IMR-90 (cell line): ENCODE results near the gene HNRNPA3. TPM values are rescaled to one million over a fixed set of nuclear protein-coding genes. Genes with fewer than 3 reads are reported as not detected.
"Not testable (repeated sequence)": the region's sequence is repeated elsewhere in the genome, so short reads cannot be mapped to it uniquely, and the experiment has no call there.

Source experiments
- ATAC-seq: fragments of 200-7000 bp; cut with Tn5 transposase; 2 replicates; pipeline ENCODE4 v1.9.1; 2020; ENCODE audit warnings: low read depth, mild to moderate bottlenecking, moderate library complexity
- BruUV-seq: library from RNA; stranded (reverse); fragments of 400-500 nt; replicated peaks from 2 replicates; lab custom pipeline; 2021; lab: Mats Ljungman, UMichigan
- CTCF ChIA-PET: fragments of 300-600 bp; formaldehyde crosslinking; extraction: SDS; loops from one replicate; lab custom pipeline; 2021; ENCODE audit warnings: antibody characterized with exemption; lab: Yijun Ruan, JAX
- POLR2A ChIA-PET: fragments of 300-600 bp; sonication (Branson Sonifier 250); formaldehyde crosslinking; loops from one replicate; lab custom pipeline; 2022; ENCODE audit warnings: antibody characterized with exemption; ENCODE audit not compliant: unreplicated experiment; lab: Charles Lee
- DNase-seq: peaks from one replicate; pipeline ENCODE4 v3.0.0; 2013
- H2AFZ ChIP-seq: replicated peaks from 2 replicates; pipeline ENCODE3; 2013; ENCODE audit warnings: low read length, mild to moderate bottlenecking; ENCODE audit not compliant: poor library complexity
- H2AK5ac ChIP-seq: 2 replicates; pipeline ENCODE4 v1.6.1; 2013; ENCODE audit warnings: low read depth, low read length, inconsistent platforms
- H2AK9ac ChIP-seq: replicated peaks from 2 replicates; pipeline ENCODE3; 2013; ENCODE audit warnings: mild to moderate bottlenecking, low read depth, low read length, moderate library complexity; ENCODE audit not compliant: poor library complexity
- H2BK120ac ChIP-seq: 2 replicates; pipeline ENCODE4 v1.6.1; 2013; ENCODE audit warnings: low read depth, low read length, inconsistent platforms
- H2BK15ac ChIP-seq: 3 replicates; pipeline ENCODE4 v1.6.1; 2013; ENCODE audit warnings: low read depth, low read length, inconsistent platforms
- H2BK20ac ChIP-seq: 2 replicates; pipeline ENCODE4 v1.6.1; 2013; ENCODE audit warnings: low read depth, mild to moderate bottlenecking, inconsistent platforms, low read length, moderate library complexity
- H2BK5ac ChIP-seq: 2 replicates; pipeline ENCODE4 v1.6.1; 2013; ENCODE audit warnings: mild to moderate bottlenecking, low read depth, low read length, inconsistent platforms; ENCODE audit not compliant: poor library complexity, severe bottlenecking
- H3K14ac ChIP-seq: replicated peaks from 2 replicates; pipeline ENCODE4 v1.6.1; 2013; ENCODE audit warnings: low read depth, low read length, inconsistent platforms
- H3K18ac ChIP-seq: 2 replicates; pipeline ENCODE4 v1.6.1; 2013; ENCODE audit warnings: low read depth, low read length, control low read depth
- H3K23ac ChIP-seq: 2 replicates; pipeline ENCODE4 v1.6.1; 2013; ENCODE audit warnings: low read depth, low read length, inconsistent platforms
- H3K27ac ChIP-seq: 2 replicates; pipeline ENCODE4 v1.5.1; 2013; ENCODE audit warnings: mild to moderate bottlenecking, control low read depth, low read length; ENCODE audit not compliant: insufficient read depth
- H3K27me3 ChIP-seq: 2 replicates; pipeline ENCODE4 v1.6.1; 2013; ENCODE audit warnings: low read length; ENCODE audit not compliant: control insufficient read depth, insufficient read depth
- H3K36me3 ChIP-seq: 2 replicates; pipeline ENCODE4 v1.6.1; 2013; ENCODE audit warnings: low read length, mixed read lengths; ENCODE audit not compliant: control insufficient read depth, insufficient read depth
- H3K4ac ChIP-seq: 2 replicates; pipeline ENCODE4 v1.6.1; 2013; ENCODE audit warnings: low read depth, low read length, inconsistent platforms
- H3K4me1 ChIP-seq: 2 replicates; pipeline ENCODE4 v1.6.1; 2013; ENCODE audit warnings: low read length, mixed read lengths; ENCODE audit not compliant: control insufficient read depth, insufficient read depth
- H3K4me2 ChIP-seq: 2 replicates; pipeline ENCODE4 v1.6.1; 2013; ENCODE audit warnings: low read depth, mild to moderate bottlenecking, control low read depth, low read length, moderate library complexity
- H3K4me3 ChIP-seq: 2 replicates; pipeline ENCODE4 v1.5.1; 2013; ENCODE audit warnings: low read depth, mild to moderate bottlenecking, control low read depth, low read length, moderate library complexity; ENCODE audit not compliant: insufficient read depth
- H3K56ac ChIP-seq: 2 replicates; pipeline ENCODE4 v1.6.1; 2013; ENCODE audit warnings: low read length, inconsistent platforms; ENCODE audit not compliant: insufficient read depth; ENCODE audit errors: extremely low read depth
- H3K79me1 ChIP-seq, 2 experiments: 2 replicates each; pipeline ENCODE4 v1.6.1; 2013; ENCODE audit warnings: low read length in 2 of 2, inconsistent platforms in 1 of 2, low read depth in 1 of 2
- H3K9ac ChIP-seq: 2 replicates; pipeline ENCODE4 v1.6.1; 2013; ENCODE audit warnings: low read depth, low read length, control low read depth
- H3K9me1 ChIP-seq: 2 replicates; pipeline ENCODE4 v1.6.1; 2013; ENCODE audit warnings: low read length, inconsistent platforms; ENCODE audit not compliant: insufficient read depth
- H3K9me3 ChIP-seq: 2 replicates; pipeline ENCODE4 v1.6.1; 2013; ENCODE audit warnings: low read length; ENCODE audit not compliant: control insufficient read depth, insufficient read depth
- H4K20me1 ChIP-seq: 2 replicates; pipeline ENCODE4 v1.6.1; 2013; ENCODE audit warnings: low read length, inconsistent platforms; ENCODE audit not compliant: insufficient read depth
- H4K5ac ChIP-seq: 2 replicates; pipeline ENCODE4 v1.6.1; 2013; ENCODE audit warnings: mild to moderate bottlenecking, low read depth, low read length, control low read depth
- H4K8ac ChIP-seq, 2 experiments: 2 replicates each; pipeline ENCODE4 v1.6.1; 2013; ENCODE audit warnings: low read depth in 2 of 2, low read length in 2 of 2, control low read depth in 1 of 2, inconsistent platforms in 1 of 2
- H4K91ac ChIP-seq: 2 replicates; pipeline ENCODE4 v1.6.1; 2013; ENCODE audit warnings: low read depth, low read length, inconsistent platforms; ENCODE audit not compliant: insufficient read depth
- MXI1 ChIP-seq: IDR thresholded peaks from 2 replicates; pipeline ENCODE4 v1.6.1; 2012; ENCODE audit warnings: low read depth, mild to moderate bottlenecking, low read length, moderate library complexity, borderline replicate concordance
- SMC3 ChIP-seq: fragments of 150-350 bp; IDR thresholded peaks from 2 replicates; pipeline ENCODE4 v1.6.1; 2016; ENCODE audit warnings: low read depth, mild to moderate bottlenecking, antibody characterized with exemption, low read length, moderate library complexity
- WGBS, 2 experiments: methylation state at CpG; one replicate each; pipeline versions ENCODE4 v1.1.5 to v1.1.7; 2013; ENCODE audit warnings: missing lambda C conversion rate in 2 of 2; ENCODE audit not compliant: insufficient read length in 1 of 2; ENCODE audit errors: extremely low coverage in 2 of 2; 5-methylcytosine and 5-hydroxymethylcytosine counted together
- dilution Hi-C: fragments of 300-500 bp; cut with HindIII; formaldehyde crosslinking; loops from one replicate; pipeline ENCODE4 v1.14.3; 2018; ENCODE audit warnings: low sequenced_read_pairs; ENCODE audit not compliant: unreplicated experiment
- in situ Hi-C: fragments of 300-500 bp; cut with MboI; formaldehyde crosslinking; loops from 3 replicates; pipeline ENCODE4 v1.14.3; 2019; ENCODE audit warnings: low sequenced_read_pairs, inconsistent platforms, mixed read lengths
- intact Hi-C: fragments of 100-400 bp; cut with micrococcal nuclease; formaldehyde crosslinking; loops from 2 replicates; pipeline ENCODE4 v1.10.0; 2022
- polyA plus RNA-seq, 3 experiments: library from polyadenylated mRNA; depleted of rRNA; stranded (reverse); fragments of >200 nt; gene quantifications; 2 replicates each; pipeline ENCODE4 v1.2.3, GENCODE V29; 2012; ENCODE audit warnings: low replicate concordance in 1 of 3
- total RNA-seq: library from RNA; depleted of rRNA; stranded (reverse); fragments of >200 nt; gene quantifications from 2 replicates; pipeline ENCODE4 v1.2.3, GENCODE V29; 2012

HNRNPA3 gene
- total and polyA plus RNA-seq, 2 of the 4 experiments (the other 2 are of a cell fraction), result 18.6 to 111 TPM

DNA sequence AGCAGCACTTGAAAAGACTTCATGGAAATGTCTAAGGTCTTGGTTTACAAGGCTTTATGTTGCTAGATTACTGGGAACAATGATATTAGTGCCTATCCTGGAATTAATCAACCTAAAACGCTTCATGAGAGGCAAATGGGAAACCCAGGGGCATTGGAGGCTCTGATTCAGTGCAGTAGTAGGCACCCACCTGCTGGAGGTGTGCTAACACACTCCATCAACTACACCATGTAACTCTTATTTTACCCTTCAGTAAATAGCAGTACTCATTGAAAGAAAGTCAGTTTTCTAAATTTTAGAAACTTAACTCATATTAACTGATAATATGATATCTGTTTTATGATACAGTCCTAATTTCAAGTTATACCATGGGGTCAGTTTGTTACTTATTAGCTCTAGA lies 17.4 kb upstream of the HNRNPA3 start:
- Histone ChIP-seq H3K9me1 (no peaks in the 10 kb centered on the region), H3K56ac (no peak overlapping the region), H3K18ac (no peak overlapping the region), H3K23ac (no peak overlapping the region), H2AFZ (no peak overlapping the region), H4K5ac (no peak overlapping the region), H3K9me3 (no peaks in the 10 kb centered on the region), H2AK5ac (no peak overlapping the region), H3K4ac (no peak overlapping the region), H3K36me3 (no peaks in the 10 kb centered on the region), H3K27me3 (no peaks in the 10 kb centered on the region), H4K91ac (no peak overlapping the region), H3K4me3 (no peak overlapping the region), H3K4me1 (no peaks in the 10 kb centered on the region), H4K20me1 (no peaks in the 10 kb centered on the region), H3K9ac (no peak overlapping the region), H2BK20ac (no peak overlapping the region), H2BK5ac (no peak overlapping the region), H4K8ac (no peak overlapping the region), H2BK15ac (no peak overlapping the region), H3K4me2 (no peak overlapping the region), H3K14ac (no peak overlapping the region), H3K79me1 (no peaks in the 10 kb centered on the region), H2AK9ac (no peak overlapping the region), H3K27ac (no peak overlapping the region), H2BK120ac (no peak overlapping the region)
- in situ Hi-C loops, result no loop called here
- intact Hi-C loops, result no loop called here
- no CpG with 5 or more reads among the region's 1 CpG for WGBS, 2 experiments
- DNase-seq (no peak), ATAC-seq (no peak)
- ChIA-PET POLR2A (no interaction called here), CTCF (no interaction called here)
- dilution Hi-C loops, result no loop called here
- no TSS peak for BruUV-seq
- TF ChIP-seq SMC3 (no peak), MXI1 (no peak)

DNA sequence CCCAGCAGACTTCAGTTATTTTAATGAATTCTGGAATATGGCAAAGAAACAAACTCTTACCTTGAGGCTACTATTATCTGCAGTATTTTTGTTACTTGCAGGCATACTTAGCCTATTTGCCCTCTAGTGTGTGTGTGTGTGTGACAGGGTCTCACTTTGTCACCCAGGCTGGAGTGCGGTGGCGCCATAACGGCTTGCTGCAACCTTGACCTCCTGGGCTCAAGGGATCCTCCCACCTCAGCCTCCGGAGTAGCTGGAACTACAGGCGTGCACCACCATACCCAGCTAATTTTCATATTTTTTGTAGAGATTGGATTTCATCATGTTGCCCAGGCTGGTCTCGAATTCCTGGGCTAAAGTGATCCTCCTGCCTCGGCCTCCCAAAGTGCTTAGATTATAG lies 12.2 kb upstream of the HNRNPA3 start:
- H3K14ac ChIP-seq, H3K27ac ChIP-seq, H3K9me1 ChIP-seq, H3K79me1 ChIP-seq, H3K4ac ChIP-seq, H4K8ac ChIP-seq, H3K9ac ChIP-seq, in situ Hi-C loops, H3K4me2 ChIP-seq, H3K4me3 ChIP-seq, H3K4me1 ChIP-seq, H2BK20ac ChIP-seq, BruUV-seq, H3K56ac ChIP-seq, H3K36me3 ChIP-seq, H4K5ac ChIP-seq, POLR2A ChIA-PET, H2AFZ ChIP-seq, dilution Hi-C loops, intact Hi-C loops, H3K23ac ChIP-seq, H3K18ac ChIP-seq, H3K27me3 ChIP-seq, H2AK9ac ChIP-seq, H4K20me1 ChIP-seq, DNase-seq, H4K91ac ChIP-seq, H3K9me3 ChIP-seq, H2BK15ac ChIP-seq, ATAC-seq, H2BK5ac ChIP-seq, H2AK5ac ChIP-seq, H2BK120ac ChIP-seq: not testable (repeated sequence)
- no CpG with 5 or more reads among the region's 7 CpGs for WGBS, 2 experiments
- CTCF ChIA-PET, result interaction anchor here (0.9 kb wide), 1 partner anchor 36 kb away, joined by 3 read pairs; no protein-coding TSS in a partner anchor
